GM13977 (cell line): Measurements from ENCODE around the gene OR2AG2.
A peak's percentile ranks its signal among the peaks of the same experiment; 100 is the strongest.

Source experiments
- DNase-seq: peaks from one replicate; pipeline ENCODE4 v3.0.0; 2012; ENCODE audit warnings: low spot score
- CTCF ChIP-seq: IDR thresholded peaks from 2 replicates; pipeline ENCODE4 v1.5.1; 2012; ENCODE audit warnings: mild to moderate bottlenecking, control low read depth; ENCODE audit not compliant: insufficient read depth; ENCODE audit errors: extremely low read depth, missing control alignments
- in situ Hi-C: fragments of 300-500 bp; cut with MboI; formaldehyde crosslinking; loops from one replicate; pipeline ENCODE4 v1.12.0; 2022; ENCODE audit warnings: low sequenced_read_pairs, low pct_unique_long_range_greater_than_20kb, mixed read lengths, inconsistent platforms; ENCODE audit not compliant: unreplicated experiment

Gene OR2AG2

GRCh38 chr11:6794639-6795038, 22.9 kb upstream of the OR2AG2 start:
- DNase-seq, result no peak
- in situ Hi-C loops, result no loop called here
- no peak for TF ChIP-seq CTCF

GRCh38 chr11:6790546-6790945, 18.8 kb upstream of the OR2AG2 start:
- no peak for DNase-seq
- TF ChIP-seq CTCF, result no peak
- in situ Hi-C loops, result no loop called here

GRCh38 chr11:6782720-6783119, 10.9 kb upstream of the OR2AG2 start, which contains the start of gene OR2AG1:
Gene OR2AG1, plus strand, starts transcription at chr11:6783020. Its CDS starts 2,018 bp downstream, at chr11:6785038.
- TF ChIP-seq CTCF, result no peak
- in situ Hi-C loops, result no loop called here
- no peak for DNase-seq

- in situ Hi-C loops, result no loop called here
- TF ChIP-seq CTCF, result no peak
- DNase-seq, result no peak
Observed at GRCh38 chr11:6780829-6781228, 9.1 kb upstream of the OR2AG2 start.

- no peak for DNase-seq
- no peak for TF ChIP-seq CTCF
Observed at GRCh38 chr11:6778518-6778917, 6.7 kb upstream of the OR2AG2 start.

GRCh38 chr11:6757373-6757967, 14.3 kb downstream of the OR2AG2 start:
- in situ Hi-C loops, result no loop called here
- TF ChIP-seq CTCF, result peak; percentile 80
- peak; percentile 39 for DNase-seq

More at GRCh38 chr11:6778518-6778917, 6.7 kb upstream of the OR2AG2 start:
- in situ Hi-C loops, result no loop called here

GRCh38 chr11:6755953-6756347, 15.8 kb downstream of the OR2AG2 start:
- in situ Hi-C loops, result no loop called here
- TF ChIP-seq CTCF, result no peak
- no peak for DNase-seq
